GDM1 (cell line): ENCODE measurements around the gene ZNF318.
"Not testable (repeated sequence)": the region's sequence is repeated elsewhere in the genome, so short reads cannot be mapped to it uniquely, and the experiment has no call there.

Experiments
- DNase-seq: peaks from one replicate; lab custom pipeline; 2025; lab: John Stamatoyannopoulos, UW

Gene ZNF318

GRCh38 chr6:43369174-43370002 is at the start of gene ZNF318:
ZNF318 (minus strand) TSS chr6:43369647; CDS start chr6:43369365, 282 bp downstream.
- DNase-seq, result peak; percentile 95

GRCh38 chr6:43416935-43417334 is 47.5 kb upstream of the ZNF318 start:
- DNase-seq, result no peak

GRCh38 chr6:43415275-43415674 is 45.8 kb upstream of the ZNF318 start:
- not testable (repeated sequence) for DNase-seq

- DNase-seq, result no peak
These were observed 43.6 kb upstream of the ZNF318 start for GRCh38 chr6:43413002-43413401.

GRCh38 chr6:43412541-43412940 is 43.1 kb upstream of the ZNF318 start:
- DNase-seq, result no peak

GRCh38 chr6:43410776-43411175 is 41.3 kb upstream of the ZNF318 start:
- DNase-seq, result not testable (repeated sequence)

GRCh38 chr6:43408259-43408658 is 38.8 kb upstream of the ZNF318 start:
- DNase-seq, result no peak

- no peak for DNase-seq
These were observed 37.8 kb upstream of the ZNF318 start for GRCh38 chr6:43407296-43407695.

GRCh38 chr6:43405354-43405753 is 35.9 kb upstream of the ZNF318 start:
- no peak for DNase-seq

GRCh38 chr6:43402820-43403219 is 33.4 kb upstream of the ZNF318 start:
- DNase-seq, result no peak

- DNase-seq, result no peak
These were observed 32.3 kb upstream of the ZNF318 start for GRCh38 chr6:43401730-43402129.

- no peak for DNase-seq
These were observed 30.6 kb upstream of the ZNF318 start for GRCh38 chr6:43399932-43400487.

- no peak for DNase-seq
These were observed 27.1 kb upstream of the ZNF318 start for GRCh38 chr6:43396408-43397149.

GRCh38 chr6:43395776-43396175 is 26.3 kb upstream of the ZNF318 start:
- no peak for DNase-seq

GRCh38 chr6:43394982-43395381 is 25.5 kb upstream of the ZNF318 start:
- no peak for DNase-seq

- DNase-seq, result no peak
These were observed 24.2 kb upstream of the ZNF318 start for GRCh38 chr6:43393602-43394001.

- not testable (repeated sequence) for DNase-seq
These were observed 23.7 kb upstream of the ZNF318 start for GRCh38 chr6:43393133-43393532.

- DNase-seq, result no peak
These were observed 22.1 kb upstream of the ZNF318 start for GRCh38 chr6:43391440-43392031.

GRCh38 chr6:43390753-43391439 is 21.4 kb upstream of the ZNF318 start:
- DNase-seq, result not testable (repeated sequence)

- no peak for DNase-seq
These were observed 20.4 kb upstream of the ZNF318 start for GRCh38 chr6:43389730-43390295.

GRCh38 chr6:43386492-43386891 is 17.0 kb upstream of the ZNF318 start:
- no peak for DNase-seq
